Superior temporal gyrus (tissue), 1 donor: Measurements from ENCODE around the gene SLIT2.

Experiments used
- DNase-seq: peaks from one replicate; pipeline ENCODE4 v3.0.0-alpha.2; 2016; ENCODE audit errors: extremely low spot score

Gene SLIT2

GRCh38 chr4:20299515-20299914, 47.8 kb downstream of the SLIT2 start:
- DNase-seq, result peak; percentile 73

DNA sequence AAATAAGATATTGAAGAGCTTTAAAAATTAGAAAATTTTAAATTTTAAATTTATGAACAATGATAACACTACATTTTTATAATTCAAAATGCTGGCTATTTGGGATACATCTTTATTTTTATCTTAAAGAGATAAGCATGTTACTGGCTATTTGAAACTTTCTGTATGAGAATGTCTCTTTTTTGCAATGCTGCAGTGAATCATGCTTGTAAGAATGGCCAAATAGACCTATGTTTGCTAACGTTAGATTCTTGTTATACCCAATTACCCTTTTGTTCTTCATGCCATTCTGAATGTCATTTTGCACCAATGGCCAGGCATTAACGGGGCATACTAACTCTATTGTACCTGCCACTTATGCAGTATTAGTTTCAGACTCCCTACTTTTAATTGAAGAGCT, 49.5 kb downstream of the SLIT2 start:
- no peak for DNase-seq
